Measurements from ENCODE around the gene TBX2.

Gene TBX2

DNA sequence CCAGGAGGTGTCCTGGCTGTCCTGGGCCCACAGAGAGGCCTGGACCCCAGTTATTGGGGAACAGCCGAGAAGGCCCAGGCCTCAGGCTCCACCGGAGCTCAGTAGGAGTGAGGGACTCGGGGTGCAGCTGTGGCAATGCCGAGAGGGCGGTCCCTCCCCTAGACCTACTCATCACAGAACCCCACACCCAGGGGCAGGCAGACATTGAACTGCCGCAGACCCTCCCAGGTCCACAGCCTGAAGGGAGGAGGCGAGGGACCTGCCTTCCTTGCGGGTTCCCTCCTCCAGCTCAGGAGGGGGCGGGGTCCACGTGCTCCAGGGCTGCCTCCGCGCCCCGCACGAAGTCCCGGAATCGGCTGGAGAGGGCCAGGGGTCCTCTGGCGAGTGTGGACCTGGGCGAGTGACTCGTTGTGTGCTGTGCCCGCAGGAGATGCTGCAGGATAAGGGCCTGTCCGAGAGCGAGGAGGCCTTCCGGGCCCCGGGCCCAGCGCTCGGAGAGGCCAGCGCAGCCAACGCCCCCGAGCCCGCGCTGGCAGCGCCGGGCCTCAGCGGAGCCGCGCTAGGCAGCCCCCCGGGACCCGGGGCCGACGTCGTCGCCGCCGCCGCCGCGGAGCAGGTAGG lies 56.5 kb downstream of the TBX2 start:
- DNase-seq: no peak

- DNase-seq: no peak
Observed at GRCh38 chr17:61456688-61457225, 57.1 kb downstream of the TBX2 start.

DNA sequence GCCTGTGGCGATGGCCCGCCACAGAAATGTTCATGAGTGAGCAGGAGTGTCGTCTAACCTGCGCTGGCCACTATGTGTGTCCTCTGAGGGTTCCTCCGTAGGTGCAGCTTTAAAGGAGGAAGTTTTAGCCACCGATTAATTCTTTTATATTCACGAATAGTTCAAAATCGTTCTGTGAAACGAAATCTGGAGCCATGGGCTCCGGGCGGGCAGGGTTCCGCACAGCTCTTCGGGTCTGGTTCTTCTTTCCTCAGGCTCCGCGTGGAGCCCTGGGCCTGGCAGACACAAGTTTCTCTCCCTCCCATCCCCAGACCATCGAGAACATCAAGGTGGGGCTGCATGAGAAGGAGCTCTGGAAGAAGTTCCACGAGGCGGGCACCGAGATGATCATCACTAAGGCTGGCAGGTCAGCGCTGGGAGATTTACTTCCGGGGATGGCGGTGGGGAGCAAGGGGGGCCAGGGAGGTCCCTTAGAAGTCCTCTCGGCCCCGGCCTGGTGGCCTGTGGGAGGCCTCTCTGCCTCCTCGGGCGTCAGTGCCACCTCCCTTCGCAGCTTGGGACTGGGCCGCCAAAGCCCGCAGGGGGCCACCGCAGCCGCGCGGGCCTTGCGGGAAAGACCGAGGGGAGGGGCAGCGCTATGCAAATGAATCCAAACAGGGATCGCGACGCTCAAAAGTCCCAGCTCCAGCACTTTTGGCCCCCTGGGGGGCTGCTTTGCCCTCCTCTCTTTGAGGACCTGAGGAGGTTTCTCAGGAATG lies 57.8 kb downstream of the TBX2 start:
- DNase-seq: peak; percentile 44

GRCh38 chr17:61458000-61458399 lies 58.4 kb downstream of the TBX2 start:
- DNase-seq: no peak

DNA sequence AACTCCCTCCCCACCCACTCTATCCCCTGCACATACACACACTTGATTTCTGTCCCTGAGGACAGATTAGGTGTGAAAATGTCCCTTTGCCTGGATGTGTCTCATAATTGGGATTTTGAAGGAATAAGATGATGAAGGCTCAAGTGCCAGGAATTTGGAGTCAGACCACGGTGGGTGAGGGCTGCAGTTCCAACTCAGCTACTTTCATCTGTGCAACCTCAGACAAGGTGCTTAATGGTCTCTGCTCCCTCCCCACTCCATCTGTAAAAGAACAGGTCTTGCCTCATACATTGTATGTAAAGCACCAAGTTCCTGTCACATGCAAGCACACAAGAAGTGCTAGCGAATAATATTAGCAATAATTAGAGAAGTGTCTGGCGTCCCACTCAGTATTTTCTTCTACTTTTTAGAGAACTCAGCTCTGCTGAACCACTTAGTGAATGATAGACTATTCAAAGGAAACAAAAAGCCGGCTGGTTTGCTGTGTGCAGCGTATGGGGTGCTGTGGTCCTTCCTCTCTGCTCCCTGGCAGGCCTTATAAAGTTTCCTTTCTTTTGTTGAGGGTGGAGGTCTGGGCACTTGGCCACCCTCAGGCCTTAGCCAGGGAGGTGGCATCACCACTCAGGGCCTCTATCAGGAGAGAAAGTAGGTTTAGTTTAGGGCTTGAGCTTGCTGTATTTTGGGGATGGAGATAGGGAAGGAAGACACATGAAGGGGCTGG lies 58.9 kb downstream of the TBX2 start:
- peak; percentile 34 for DNase-seq

Data from activated effector memory CD4-positive, alpha-beta T cell treated with anti-CD3 and anti-CD28 coated beads, Interleukin-2, amount 50 U/mL, for 16 hours (primary cell).